Measurements from ENCODE around the gene HMGXB4.

HMGXB4 gene

DNA sequence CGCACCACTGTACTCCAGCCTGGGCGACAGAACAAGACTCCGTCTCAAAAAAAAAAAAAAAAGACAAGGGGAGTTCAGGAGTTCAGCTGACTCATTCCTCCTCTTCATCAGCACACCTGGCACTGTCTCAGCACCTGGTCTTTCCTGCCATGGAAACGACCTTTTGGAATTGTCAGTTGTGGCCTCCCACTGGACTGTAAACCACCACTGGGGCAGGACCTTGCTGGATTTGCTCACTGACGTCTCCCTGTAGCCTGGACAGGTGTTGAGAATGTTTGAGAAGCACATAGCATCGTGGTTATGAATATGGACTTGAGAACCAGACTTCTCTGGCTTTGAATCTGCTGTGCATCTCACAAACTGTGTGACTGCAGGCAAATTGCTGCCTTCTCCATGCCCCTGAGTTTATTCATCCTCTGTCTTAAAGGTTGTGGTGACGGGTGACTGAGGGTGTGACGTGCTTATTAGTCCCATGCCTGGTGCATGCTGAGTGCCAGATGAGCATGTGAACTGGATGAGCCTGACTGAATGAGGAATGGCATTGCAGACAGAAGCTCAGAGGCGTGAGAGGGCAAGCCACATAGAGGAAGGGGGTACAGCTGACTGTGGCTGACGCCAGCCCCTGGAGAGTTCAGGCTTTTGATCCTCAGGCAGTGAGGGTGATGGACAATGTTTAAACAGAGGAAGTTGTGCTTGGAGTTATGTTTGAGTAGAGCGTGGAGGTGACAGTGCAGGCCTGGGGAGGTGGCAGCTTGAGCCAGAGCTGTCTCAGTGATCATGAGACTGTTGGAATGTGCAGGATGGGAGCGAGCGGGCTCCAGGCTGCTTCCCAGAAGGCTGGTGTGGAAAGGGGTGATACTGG lies 55.1 kb downstream of the HMGXB4 start:
- DNase-seq = no peak

GRCh38 chr22:35313311-35314121 lies 56.2 kb downstream of the HMGXB4 start:
- DNase-seq = no peak

- DNase-seq = no peak
Observed at GRCh38 chr22:35314161-35314942, 57.1 kb downstream of the HMGXB4 start.

GRCh38 chr22:35315141-35315854 lies 58.0 kb downstream of the HMGXB4 start:
- no peak for DNase-seq

- no peak for DNase-seq
Observed at GRCh38 chr22:35315855-35316745, 58.8 kb downstream of the HMGXB4 start.

GRCh38 chr22:35316751-35317150 lies 59.5 kb downstream of the HMGXB4 start:
- DNase-seq = no peak

- no peak for DNase-seq
Observed at GRCh38 chr22:35317680-35318290, 60.5 kb downstream of the HMGXB4 start.

- no peak for DNase-seq
Observed at GRCh38 chr22:35318346-35319215, 61.3 kb downstream of the HMGXB4 start.

DNA sequence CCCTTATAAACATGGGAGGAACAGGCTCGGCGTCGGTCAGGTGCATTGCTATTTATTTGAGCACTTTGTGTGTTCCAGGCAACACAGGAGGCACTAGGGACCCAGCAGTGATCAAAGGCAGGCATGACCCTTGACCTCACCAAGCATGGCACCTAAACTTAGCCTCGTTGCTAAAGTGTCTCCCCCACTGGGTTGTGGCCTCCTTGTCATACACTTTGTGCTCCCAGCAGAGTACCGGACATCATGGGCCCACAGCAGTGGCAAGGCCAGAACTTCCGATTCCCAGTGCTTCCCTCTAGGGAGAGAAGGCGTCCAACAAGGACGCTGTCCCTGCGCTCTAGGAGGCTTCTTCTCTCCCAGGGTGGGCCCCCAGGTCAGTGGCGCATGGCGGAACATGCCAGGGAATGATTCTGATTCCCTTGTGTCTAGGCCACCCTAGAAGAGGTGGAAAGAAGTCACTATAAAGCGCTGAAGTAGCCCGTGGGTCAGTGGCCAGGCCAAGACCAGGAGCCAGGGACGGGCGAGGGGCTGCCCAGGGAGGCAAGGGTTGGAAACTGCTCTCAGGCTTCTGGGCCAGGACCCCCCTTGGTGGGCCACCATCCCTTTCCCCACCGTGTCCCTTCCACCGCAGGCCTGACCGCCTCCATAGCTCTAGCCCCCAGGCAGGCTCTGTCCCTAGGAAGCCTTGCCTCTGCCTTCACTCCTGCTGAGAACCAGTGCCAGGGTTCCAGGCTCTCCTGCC lies 62.1 kb downstream of the HMGXB4 start:
- DNase-seq = no peak

GRCh38 chr22:35322126-35322525 lies 64.8 kb downstream of the HMGXB4 start:
- no peak for DNase-seq

GRCh38 chr22:35322893-35323292 lies 65.6 kb downstream of the HMGXB4 start:
- DNase-seq = no peak

- DNase-seq = no peak
Observed at GRCh38 chr22:35323305-35323704, 66.0 kb downstream of the HMGXB4 start.

DNA sequence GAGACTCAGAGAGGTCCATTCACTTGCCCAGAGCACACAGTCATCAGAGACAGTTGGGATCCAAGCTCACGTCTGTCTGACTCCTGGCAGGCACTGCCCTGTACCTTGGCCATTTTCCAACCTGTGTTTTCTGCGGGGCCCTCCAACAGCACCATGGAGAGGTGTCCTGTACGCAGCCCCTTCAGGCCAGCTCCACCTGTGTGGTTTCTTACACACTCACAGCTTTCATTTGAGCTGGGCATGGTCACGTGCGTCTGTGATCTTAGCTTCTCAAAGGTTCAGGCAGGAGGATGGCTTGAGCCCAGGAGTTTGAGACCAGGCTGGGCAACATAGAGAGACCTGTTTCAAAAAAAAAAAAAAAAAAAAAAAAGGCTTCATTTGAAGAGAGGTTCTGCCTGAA lies 66.8 kb downstream of the HMGXB4 start:
- no peak for DNase-seq

GRCh38 chr22:35324762-35325161 lies 67.5 kb downstream of the HMGXB4 start:
- no peak for DNase-seq

DNA sequence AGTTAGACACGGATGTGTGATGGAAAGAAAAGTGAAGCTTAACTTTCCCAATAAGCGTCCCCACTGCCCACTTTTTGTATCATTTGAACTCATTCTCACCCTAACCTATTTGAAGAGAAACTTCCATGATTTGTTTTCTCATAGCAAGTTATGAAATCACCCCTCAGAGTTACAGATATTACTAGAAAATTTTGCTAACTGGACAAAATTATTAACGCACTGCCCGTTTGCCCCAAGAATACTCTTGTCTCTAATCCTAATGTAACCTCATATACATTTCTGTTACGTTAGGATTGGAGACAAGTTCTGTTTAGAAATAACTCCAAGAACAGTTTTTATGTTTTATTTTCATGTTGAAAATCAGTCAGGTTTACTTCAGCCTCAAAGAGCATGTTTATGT lies 67.9 kb downstream of the HMGXB4 start:
- DNase-seq = no peak

DNA sequence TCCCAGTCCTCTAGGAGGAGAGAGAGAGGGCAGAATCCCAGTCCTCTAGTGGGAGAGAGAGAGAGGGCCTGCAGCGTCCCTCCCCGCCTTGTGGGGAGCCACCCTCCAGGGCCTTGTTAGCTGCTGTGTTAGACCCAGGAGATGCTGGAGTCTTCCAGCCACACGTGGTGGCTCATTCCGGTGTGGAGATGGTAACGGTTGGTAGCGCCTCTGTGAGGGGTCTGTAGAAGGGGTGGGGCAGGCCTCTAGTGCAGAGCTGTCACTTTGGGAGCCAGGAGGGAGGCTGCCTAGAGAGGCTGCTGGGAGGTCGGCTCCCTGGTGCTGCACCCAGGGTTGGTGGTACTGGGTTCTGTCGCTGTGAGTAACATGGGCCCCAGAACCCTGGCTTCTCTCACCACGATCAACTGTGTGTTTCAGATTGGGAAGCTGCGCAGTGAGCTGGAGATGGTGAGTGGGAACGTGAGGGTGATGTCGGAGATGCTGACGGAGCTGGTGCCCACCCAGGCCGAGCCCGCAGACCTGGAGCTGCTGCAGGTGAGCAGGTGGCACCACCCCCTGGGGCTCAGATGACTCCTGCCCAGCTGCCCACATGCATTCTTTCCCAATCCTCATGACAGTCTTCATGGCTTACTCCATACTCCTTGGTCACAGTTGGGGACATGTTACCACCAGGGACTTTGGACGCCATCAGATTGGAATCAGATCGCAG lies 69.7 kb downstream of the HMGXB4 start:
- no peak for DNase-seq

DNA sequence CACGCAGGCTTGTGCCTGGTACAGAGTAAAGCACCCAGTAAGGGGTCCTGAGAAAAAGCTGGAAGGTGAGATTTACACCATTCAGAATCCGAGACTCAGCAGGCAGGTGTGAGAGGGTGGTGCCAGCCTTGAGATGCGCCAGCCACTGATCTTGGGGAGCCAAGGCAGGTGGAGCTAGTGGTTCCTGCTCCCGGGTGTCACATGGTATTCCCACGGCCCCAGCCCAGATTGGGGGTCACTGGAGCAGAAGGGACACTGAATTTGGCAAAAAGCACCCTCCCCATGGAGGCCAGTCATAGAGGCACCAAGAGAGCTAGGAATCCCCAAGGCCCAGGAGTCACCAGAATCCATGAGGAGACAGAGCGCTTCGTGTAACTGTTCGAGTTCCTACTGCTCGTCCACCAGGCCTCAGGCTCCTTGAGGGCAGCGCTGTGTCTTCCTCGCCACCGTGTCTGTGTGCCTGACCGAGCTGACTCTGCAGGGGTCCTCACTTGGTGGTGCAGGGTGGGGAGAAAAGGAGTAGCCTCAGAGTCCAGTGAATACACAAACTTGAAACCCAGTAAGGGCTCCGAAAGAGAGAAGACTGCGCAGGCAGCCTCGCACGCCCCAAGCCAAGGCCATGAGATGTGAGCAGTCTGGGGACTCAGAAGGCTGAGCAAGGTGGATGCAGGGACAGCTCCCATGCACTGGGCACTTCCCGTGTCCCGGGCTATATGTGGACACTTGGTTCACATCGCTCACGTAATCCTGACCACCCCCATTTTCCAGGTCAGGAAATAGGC lies 70.6 kb downstream of the HMGXB4 start:
- DNase-seq = no peak

GRCh38 chr22:35328472-35328885 lies 71.2 kb downstream of the HMGXB4 start:
- no peak for DNase-seq

Data from stimulated activated naive CD4-positive, alpha-beta T cell treated with Interleukin-2 at 50 U/mL for 16 hours (primary cell).